GM12864 (cell line): ENCODE measurements around the gene DHRS13.

Source experiments
- DNase-seq: peaks from one replicate; pipeline ENCODE4 v3.0.0-alpha.2; 2011; ENCODE audit warnings: low read depth
- H3K4me3 ChIP-seq: 2 replicates; pipeline ENCODE4 v1.5.1; 2011; ENCODE audit warnings: mild to moderate bottlenecking, low read depth, low read length, control low read depth
- CTCF ChIP-seq: IDR thresholded peaks from 2 replicates; pipeline ENCODE4 v1.5.1; 2011; ENCODE audit warnings: low read depth, mild to moderate bottlenecking, moderate library complexity, low read length, control low read depth, inconsistent platforms; ENCODE audit errors: missing control alignments

The DHRS13 gene

DNA sequence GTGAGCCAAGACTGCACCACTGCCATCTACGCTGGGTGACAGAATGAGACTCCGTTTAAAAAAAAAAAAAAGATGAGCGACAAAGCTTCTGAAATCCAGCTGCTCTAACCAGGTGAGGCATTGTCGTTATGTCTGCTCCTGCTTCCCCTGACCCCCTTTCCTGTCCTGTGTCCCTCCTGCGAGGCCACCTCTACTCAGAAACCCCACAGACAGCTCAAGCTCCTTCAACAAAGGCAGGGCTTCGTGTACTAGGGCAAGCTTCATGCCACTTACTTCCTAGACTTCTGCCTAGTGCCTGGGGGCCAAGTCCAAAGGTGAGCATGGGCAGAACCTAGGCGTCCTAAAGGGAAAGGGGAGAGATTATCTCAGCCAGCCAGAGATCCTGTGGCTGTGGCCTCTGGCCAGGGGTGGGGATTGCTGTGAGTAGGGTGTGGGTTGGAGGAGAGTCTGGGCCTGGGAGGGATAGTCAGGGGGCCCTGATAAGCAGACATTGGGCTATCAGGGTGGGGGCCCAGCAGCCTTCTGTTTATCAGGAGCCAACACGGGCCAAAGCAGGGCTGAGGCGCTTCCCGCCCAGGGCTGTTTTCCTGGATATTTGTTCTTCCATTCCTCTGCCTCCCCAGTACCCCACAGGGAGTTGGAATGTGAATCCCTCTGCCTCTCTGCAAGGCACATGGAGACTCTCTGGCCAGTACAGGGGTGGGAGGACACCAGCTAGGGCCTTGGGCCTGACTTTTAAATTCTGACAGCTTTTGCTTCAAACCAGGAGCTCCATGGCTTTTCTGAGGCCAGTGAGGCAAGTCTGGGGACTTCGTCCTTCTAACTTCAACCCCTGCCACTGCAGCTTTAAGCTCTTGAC is 37.7 kb downstream of the DHRS13 start:
- TF ChIP-seq CTCF = no peak
- H3K4me3 ChIP-seq = no peak overlapping the region
- no peak for DNase-seq

- TF ChIP-seq CTCF = no peak
- no peak for DNase-seq
- H3K4me3 ChIP-seq = no peak overlapping the region
These were observed 38.9 kb downstream of the DHRS13 start for GRCh38 chr17:28863953-28864352.

GRCh38 chr17:28862561-28862960 is 40.3 kb downstream of the DHRS13 start:
- no peak for TF ChIP-seq CTCF
- no peak for DNase-seq
- H3K4me3 ChIP-seq = no peak overlapping the region

- H3K4me3 ChIP-seq = no peak overlapping the region
- TF ChIP-seq CTCF = no peak
- DNase-seq = no peak
These were observed 41.3 kb downstream of the DHRS13 start for GRCh38 chr17:28861393-28862203.

DNA sequence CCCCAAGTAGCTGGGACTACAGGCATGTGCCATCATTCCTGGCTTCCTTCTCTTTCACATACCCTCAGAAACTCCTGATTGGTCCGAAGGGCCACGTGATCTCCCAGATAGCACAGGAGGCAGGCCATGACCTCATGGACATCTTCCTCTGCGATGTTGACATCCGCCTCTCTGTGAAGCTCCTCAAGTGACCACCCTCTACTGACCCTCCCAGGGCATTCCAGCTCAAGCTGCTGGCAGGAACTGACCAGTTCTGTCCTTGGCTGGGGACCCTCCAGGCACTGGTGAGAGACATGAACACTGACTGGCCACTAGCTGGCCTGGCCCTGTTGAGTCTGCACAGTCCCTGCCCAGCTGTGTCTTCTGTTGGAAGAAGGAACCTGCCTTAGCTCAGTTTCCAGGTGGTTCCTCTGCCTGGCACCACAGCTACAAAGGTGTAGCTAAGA is 42.5 kb downstream of the DHRS13 start:
- DNase-seq = no peak
- H3K4me3 ChIP-seq = no peak overlapping the region
- no peak for TF ChIP-seq CTCF

- TF ChIP-seq CTCF = no peak
- DNase-seq = no peak
- no peak overlapping the region for H3K4me3 ChIP-seq
These were observed 44.0 kb downstream of the DHRS13 start for GRCh38 chr17:28858801-28859355.
